Transverse colon (tissue), 4 donors: Measurements from ENCODE around the gene NFIC.

Source experiments
- CTCF ChIP-seq, 5 experiments: fragments of 200-600 bp in 3 of 5; fragments of 450-650 bp in 2 of 5; sonication (generic) in 3 of 5; IDR thresholded peaks; 1 replicate in 2 of 5; 2 replicates in 3 of 5; pipeline ENCODE4 v1.5.1; 2016 to 2017; ENCODE audit warnings: antibody characterized with exemption in 5 of 5, inconsistent platforms in 3 of 5, mild to moderate bottlenecking in 2 of 5, moderate library complexity in 1 of 5
- EP300 ChIP-seq: sonication (generic); formaldehyde crosslinking; IDR thresholded peaks from one replicate; pipeline ENCODE4 v1.6.1; 2017; ENCODE audit warnings: antibody characterized with exemption, low read depth
- POLR2A ChIP-seq: fragments of 450-650 bp; IDR thresholded peaks from one replicate; pipeline ENCODE4 v1.6.1; 2016; ENCODE audit warnings: antibody characterized with exemption, mild to moderate bottlenecking, moderate library complexity
- POLR2AphosphoS5 ChIP-seq, 3 donors: sonication (generic); formaldehyde crosslinking; IDR thresholded peaks; one replicate each; pipeline ENCODE4 v1.6.1; 2016; ENCODE audit warnings: antibody characterized with exemption in 3 of 3

- no peak for TF ChIP-seq CTCF (IDR thresholded peaks at IDR 0.05)
- no peak for TF ChIP-seq POLR2A
- TF ChIP-seq POLR2AphosphoS5 (IDR thresholded peaks at IDR 0.05), result no peak
- no peak for TF ChIP-seq EP300
Measured at GRCh38 chr19:3479177-3479833, 112.9 kb downstream of the NFIC start.
